HL-60/S4 treated with phorbol 12-myristate 13-acetate at 8.2 ng/mL for 4 days and 3 days (cell line): ENCODE data around the gene TMEM123.

ENCODE experiments used
- in situ Hi-C: fragments of 300-500 bp; cut with MboI; formaldehyde crosslinking; loops from 2 replicates; pipeline ENCODE4 v1.15.0; 2022; ENCODE audit warnings: low sequenced_read_pairs

The TMEM123 gene

DNA sequence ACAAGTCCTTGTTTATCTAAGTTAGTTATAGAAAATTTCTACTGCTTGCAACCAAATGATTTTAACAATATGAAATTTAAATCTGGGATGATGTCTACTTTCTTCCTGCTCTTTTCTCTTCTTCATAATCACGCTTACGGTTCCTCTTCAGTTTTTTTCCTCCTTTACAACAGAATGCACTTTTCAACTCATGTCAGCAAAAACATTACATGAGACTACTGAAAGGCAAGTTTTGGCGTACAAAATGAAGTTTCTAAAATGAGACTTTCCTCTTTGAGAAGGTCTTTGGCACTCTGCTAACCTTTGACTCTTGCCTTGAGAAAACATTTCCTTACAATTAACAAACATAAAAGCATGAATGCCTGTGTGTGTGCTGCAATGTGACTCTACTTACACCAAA lies 23.3 kb downstream of the TMEM123 start:
- in situ Hi-C loops = no loop called here

- in situ Hi-C loops = no loop called here
These were observed 23.9 kb downstream of the TMEM123 start for GRCh38 chr11:102428696-102429095.

DNA sequence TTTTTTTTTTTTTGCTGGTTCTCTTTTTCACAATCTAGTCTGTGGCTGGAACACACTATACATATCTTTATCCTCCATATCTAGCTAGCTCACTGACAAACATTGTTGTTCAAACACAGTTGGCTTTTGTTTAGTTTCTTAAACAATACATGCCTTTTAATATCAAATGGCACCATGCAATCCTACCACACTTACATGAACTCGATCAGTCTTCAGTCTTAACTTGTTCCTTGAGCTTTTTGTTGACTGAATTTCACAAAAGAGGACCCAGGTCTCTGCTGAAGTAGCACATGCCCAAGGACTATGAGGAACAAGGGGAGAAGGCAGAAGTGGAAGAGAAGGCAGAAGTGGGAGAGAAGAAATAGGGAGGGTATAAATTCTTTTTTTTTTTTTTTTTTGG lies 25.5 kb downstream of the TMEM123 start:
- in situ Hi-C loops = no loop called here

- in situ Hi-C loops = no loop called here
These were observed 26.0 kb downstream of the TMEM123 start for GRCh38 chr11:102426570-102426969.

DNA sequence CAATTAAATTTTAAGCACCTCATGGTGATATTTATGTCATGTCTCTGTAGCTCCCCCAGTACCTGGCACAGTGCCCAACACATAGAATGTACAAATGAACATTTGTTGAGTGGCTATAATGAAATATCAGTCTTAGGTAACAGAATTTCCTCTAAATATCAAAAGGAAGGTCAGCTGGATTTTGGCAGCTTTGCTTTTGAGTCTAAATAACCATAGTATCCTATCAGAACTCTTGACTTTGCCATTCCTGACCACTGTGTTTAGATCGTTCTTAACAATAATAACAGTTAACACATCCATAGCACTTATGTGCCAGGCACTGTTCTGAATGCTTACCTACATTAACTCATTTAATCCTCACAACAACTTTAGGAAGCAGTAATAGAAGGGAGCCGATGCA lies 26.6 kb downstream of the TMEM123 start:
- in situ Hi-C loops = no loop called here

DNA sequence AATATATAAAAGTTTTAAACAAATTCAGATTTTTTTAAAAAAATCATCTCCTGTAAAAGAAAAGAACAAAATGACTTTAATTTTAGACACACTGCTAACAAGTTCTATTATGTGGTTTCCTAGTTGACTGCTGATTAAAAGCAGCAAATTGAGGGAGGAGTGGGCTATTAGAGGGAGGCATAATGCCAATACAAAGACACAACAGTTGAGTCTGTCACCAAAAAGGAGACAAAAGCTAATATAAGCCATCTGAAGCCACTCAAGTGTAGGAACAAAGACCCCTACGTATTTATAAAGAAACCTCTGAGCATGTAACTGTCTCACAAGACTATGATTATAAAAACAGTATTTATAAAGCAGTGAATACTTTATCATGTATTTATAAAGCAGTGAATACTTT lies 28.6 kb downstream of the TMEM123 start:
- in situ Hi-C loops = no loop called here

GRCh38 chr11:102422817-102423712 lies 29.5 kb downstream of the TMEM123 start:
- in situ Hi-C loops = no loop called here

- in situ Hi-C loops = no loop called here
These were observed 31.3 kb downstream of the TMEM123 start for GRCh38 chr11:102421261-102421660.

GRCh38 chr11:102420547-102420946 lies 32.0 kb downstream of the TMEM123 start:
- in situ Hi-C loops = no loop called here

- in situ Hi-C loops = no loop called here
These were observed 33.4 kb downstream of the TMEM123 start for GRCh38 chr11:102419181-102419580.

- in situ Hi-C loops = no loop called here
These were observed 35.6 kb downstream of the TMEM123 start for GRCh38 chr11:102416976-102417375.

GRCh38 chr11:102415304-102415916 lies 37.2 kb downstream of the TMEM123 start:
- in situ Hi-C loops = no loop called here

GRCh38 chr11:102414559-102414958 lies 38.0 kb downstream of the TMEM123 start:
- in situ Hi-C loops = no loop called here

GRCh38 chr11:102413497-102413896 lies 39.1 kb downstream of the TMEM123 start:
- in situ Hi-C loops = no loop called here

DNA sequence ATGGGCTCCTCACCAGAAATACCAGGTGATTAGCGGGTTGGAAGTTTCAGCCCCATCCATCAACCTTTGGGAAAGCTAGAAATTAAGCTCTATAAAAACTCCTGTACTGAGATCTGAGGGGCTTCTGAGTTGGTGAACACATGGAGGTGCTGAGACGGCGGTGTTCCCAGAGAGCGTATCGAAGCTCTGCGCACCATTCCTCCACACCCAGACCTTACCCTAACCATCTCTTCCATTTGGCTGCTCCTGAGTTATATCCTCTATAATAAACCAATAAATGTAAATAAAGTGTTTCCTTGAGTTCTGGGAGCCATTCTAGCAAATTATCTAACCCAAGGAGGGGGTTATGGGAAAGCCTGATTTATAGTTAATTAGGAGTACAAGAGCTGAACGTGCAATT lies 41.4 kb downstream of the TMEM123 start:
- in situ Hi-C loops = no loop called here

DNA sequence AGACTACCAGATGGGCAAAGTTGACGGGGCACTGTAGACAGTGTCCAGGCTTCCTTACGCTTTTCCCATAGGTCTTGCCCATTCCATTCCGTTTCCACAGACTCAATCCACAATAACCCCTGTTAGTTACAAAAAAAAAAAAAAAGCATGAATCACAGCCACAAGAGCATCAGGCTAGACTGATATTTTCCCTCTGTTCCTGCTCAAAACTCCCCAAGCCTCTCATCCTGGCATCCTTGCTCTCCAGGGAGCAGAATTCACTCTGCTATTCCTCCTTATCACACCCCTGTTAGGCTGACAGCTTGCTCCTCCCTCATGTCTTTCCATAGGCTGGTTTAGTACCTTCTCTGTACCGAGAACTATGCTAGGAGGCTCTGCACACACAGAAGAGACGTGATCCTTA lies 42.2 kb downstream of the TMEM123 start:
- in situ Hi-C loops = no loop called here

DNA sequence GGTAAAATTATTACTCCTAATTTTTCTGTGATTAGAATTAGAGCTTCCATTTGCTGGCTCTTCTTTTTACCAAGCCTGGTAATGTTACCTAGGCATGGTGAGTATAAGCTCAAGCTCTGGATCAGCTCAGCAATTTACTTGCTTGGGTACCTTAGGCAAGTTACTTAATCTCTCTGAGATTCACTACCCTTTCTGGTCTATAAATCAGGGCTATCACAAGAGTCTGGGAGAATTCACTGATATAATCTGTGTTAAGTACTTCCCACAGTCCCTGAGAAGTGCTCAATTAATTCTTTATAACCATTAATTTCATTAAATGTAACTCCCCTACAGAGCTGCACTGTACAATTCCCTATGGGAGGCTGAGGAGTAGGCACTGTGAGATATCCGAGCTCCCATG lies 44.2 kb downstream of the TMEM123 start:
- in situ Hi-C loops = no loop called here

DNA sequence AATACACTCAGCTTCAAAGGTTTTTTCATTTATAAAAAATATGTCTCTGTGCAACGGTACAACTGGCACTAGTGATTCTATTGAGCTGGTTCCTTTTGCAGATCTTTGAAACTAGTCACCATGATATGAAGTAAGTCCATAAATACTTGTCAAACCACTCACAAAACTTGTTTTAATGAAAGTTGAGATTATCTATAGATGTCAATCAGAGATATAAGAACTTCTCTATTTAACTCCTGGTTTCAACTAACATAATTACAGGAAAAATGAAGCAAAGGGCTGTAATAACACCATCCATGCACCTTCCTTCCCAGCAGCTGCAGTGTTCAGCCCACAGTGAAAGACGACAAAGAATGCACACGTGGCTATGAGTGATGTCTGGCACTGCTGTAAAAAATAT lies 44.7 kb downstream of the TMEM123 start:
- in situ Hi-C loops = no loop called here

DNA sequence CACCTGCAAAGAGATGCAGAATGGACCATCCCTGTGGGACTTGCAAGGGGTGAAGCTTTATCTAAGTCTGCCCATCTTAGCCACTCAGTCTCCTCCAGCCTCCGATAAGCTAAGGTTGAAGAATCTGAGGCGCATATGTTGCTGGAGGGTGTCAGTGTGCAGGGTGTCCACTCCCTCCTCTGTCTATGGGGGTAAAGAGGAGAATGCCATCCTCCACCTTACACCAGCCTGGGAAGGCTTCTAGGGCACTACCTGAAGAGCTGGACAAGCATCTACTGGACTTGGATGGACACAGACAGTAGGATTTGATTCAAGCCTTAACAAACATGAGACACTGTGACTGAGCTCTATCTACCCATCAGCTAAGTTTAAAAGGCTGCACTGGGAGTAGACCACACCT lies 46.5 kb downstream of the TMEM123 start:
- in situ Hi-C loops = no loop called here

- in situ Hi-C loops = no loop called here
These were observed 47.1 kb downstream of the TMEM123 start for GRCh38 chr11:102405501-102405900.

DNA sequence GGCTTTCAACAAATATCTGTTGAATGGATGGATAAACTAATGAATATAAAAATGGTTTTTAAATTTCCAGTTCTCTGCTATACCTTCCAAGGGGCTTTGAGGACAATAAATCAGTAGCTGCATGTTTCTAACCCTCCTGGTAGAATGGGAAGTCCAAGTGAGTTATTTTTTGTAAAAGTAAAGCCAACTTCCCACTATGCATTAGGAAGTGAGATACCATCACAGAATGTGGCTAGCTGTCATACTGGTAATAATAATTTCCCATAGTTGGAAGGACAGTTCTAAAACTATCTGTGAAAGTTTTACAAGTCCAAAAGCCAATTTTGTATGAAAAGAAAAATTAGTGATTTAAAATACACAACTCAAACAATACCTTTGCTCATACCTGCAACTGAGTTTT lies 50.0 kb downstream of the TMEM123 start:
- in situ Hi-C loops = no loop called here

GRCh38 chr11:102401905-102402304 lies 50.7 kb downstream of the TMEM123 start:
- in situ Hi-C loops = no loop called here
